GM21423 (cell line): ENCODE results near the gene UQCRC1.

Source experiments
- ATAC-seq: cut with Tn5 transposase; IDR thresholded peaks from one replicate; pipeline ENCODE4 v1.9.1; 2021; ENCODE audit warnings: mild to moderate bottlenecking, moderate library complexity; ENCODE audit not compliant: unreplicated experiment

Gene UQCRC1

GRCh38 chr3:48633743-48634142, 24.3 kb upstream of the UQCRC1 start:
- ATAC-seq = no peak

GRCh38 chr3:48633256-48633655, 23.8 kb upstream of the UQCRC1 start:
- no peak for ATAC-seq

DNA sequence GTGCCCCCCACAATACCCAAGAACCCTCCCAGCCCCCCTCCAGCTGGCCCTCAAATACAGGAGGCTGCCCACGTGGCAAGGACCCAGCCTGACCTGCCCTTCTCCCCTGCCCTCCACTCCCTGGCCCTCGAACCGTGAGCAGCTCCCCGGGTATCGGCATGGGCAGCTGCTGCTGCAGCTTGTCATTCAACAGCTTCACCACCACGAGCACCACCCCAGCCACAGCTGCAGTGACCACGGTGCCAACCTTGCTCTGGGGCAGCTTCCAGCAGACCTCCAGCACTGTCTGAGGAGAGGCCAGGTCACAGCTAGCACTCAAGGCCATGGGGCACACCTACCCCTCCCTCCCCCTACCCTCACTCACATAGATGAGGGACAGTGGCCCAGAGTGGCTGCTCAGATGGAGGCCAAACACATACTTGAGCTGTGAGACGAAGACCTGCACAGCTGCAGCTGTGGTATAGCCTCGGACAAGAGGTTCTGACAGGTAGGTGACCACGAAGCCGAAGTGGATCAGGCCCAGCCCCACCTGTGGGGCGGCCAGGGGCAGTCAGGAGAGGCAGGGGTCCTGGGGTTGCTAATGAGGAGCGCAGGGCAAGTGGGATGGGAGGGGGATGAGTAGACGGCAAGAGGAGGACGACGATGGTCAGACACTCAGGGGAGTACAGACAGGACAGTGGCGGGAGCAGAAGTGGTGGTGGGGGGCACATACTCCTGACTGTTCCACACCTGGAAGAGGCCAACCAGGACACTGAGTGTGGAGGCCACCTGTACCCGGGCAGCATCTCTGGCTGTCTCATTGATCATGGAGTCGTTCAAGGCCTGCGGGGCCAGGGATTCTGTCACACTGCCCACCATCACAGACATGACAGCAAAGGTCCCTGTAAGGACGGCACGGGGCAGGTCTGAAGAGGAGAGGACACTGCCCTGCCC, 22.3 kb upstream of the UQCRC1 start:
- no peak for ATAC-seq

DNA sequence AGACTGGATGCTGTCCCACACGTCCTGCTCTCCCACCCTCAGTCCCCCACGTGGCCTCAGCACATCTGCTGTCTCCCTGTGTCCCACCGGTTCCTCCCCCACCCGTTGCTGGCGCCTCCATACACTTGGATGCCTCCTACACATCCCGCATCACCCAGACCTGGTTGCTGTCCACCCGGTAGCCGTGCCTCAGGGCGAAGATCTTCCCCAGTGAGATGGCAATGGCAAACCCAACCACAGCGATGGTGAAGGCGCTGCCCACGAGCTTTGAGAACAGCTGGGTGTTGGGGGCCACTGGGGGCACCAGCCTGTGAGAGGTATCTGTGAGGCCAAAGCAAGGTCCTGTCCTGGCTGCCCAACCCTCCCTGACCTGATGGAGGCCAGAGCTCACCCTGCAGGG, 21.4 kb upstream of the UQCRC1 start:
- ATAC-seq = no peak

- ATAC-seq = no peak
Observed at GRCh38 chr3:48630407-48630806, 21.0 kb upstream of the UQCRC1 start.

GRCh38 chr3:48629894-48630293, 20.4 kb upstream of the UQCRC1 start:
- ATAC-seq = no peak

GRCh38 chr3:48628277-48629017, 19.0 kb upstream of the UQCRC1 start:
- no peak for ATAC-seq

DNA sequence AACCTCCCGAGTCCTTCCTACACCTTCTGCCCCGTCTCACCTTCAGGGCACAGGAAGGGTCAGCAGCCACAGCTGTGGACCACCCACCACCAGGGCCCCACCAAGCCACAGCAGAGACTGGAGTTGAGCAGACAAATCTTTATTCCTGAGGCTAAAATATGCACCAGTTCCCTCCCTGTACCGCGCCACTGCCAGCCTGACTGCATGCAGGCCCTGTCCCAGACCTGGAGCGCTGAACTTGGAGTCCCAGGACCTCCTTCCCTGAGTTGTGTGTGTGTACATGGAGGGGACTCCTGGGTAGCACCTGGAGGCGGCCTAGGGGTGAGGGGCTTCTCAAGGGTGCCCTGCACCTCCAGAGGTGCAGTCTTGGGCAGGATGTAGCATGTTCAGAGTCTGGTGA, 16.2 kb upstream of the UQCRC1 start:
- no peak for ATAC-seq

DNA sequence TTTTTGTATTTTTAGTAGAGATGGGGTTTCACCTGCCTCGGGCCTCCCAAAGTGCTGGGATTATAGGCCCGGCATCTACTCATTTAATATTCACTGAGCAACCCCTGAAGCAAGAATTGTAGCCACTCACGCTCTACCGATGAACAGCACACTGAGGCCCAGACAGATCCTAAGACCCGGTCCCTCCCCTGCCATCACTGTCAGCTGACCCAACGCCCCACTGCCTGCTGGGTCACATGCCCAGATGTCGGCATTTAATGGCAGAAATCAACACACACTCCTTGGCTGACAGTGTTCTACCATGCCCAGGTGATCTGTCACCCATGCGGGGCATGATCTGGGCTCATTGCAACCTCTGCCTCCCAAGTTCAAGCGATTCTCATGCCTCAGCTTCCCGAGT, 15.3 kb upstream of the UQCRC1 start:
- no peak for ATAC-seq

DNA sequence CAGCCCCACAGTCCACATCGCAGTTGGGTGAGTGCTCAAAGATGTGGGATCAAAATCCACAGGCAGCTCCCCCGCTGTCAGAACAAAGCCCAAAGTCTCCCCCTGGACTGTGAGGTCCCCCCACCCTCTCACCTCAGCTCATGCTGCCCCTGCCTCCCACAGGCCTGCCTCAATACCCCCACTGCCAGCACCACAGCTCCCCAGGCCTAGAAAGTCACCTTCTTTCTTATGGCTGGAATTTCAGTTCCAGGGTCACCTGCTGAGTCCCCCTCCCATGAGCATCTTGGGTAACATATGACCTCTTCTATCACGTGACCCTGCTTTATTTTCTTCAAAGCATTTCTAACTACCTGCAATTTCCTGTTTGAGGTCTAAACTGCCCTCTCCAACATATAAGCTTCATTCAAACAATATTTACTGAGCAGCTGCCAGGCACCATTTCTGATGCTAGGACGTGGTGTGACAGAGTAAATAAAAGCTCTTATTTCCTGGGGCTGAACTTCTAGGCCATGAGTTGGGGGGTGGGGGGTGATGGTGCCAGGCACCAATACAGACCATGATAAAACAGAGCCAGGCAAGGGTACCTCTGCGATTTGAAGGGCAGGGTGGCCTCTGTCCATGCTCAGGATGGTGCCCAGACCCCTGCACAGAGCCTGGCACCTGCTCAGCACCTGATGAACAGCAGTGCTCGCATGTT, 14.6 kb upstream of the UQCRC1 start:
- ATAC-seq = no peak

GRCh38 chr3:48621461-48621869, 12.0 kb upstream of the UQCRC1 start, which contains the start of gene TMEM89:
TMEM89 (minus strand) TSS chr3:48621769; CDS start chr3:48621756, 13 bp downstream.
- no peak for ATAC-seq

DNA sequence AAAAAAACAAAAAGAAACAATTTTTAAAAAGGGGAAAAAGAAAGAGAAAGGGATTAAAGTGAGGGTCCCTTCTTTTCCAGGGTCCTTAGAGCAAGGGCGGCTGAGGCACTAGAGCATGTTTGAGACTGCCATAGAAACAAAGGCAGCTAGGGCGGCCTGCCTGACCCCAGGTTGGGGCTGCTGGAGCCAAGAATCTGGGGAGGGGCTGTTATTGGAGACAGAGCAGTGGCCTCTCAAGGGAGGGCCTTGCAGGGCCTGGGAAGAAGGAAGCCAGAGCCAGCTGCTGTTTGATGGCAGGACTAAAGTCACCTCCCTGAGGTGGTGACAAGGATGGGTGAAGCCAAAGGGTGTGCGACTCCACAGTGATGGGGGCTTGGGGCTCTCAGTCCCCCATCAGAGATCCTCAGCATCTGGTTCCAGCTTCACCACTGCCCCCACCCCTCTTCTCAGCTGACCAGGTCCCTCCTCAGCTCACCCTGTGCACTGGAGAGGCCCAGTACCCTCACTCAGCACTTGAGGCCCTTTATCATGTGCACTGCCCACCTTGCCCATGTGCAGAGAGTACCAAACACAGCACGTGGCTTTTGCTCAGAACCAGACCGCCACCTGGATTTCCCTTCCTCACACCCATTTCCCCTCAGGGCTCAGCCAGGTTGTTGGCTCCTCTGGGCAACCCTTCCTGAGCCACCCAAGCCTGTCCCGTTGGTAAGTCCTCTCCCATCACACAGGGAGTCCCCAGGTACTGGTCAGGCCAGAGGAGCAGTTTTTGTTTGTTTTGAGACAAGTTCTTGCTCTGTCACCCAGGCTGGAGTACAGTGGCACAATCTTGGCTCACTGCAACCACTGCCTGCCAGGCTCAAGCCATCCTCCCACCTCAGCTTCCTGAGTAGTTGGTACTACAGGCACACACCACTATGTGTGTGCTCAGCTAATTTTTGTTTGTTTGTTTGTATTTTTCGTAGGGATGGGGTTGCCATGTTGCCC, 10.4 kb upstream of the UQCRC1 start:
- no peak for ATAC-seq

GRCh38 chr3:48617559-48617958, 8.1 kb upstream of the UQCRC1 start:
- ATAC-seq = no peak

GRCh38 chr3:48614044-48614443, 4.6 kb upstream of the UQCRC1 start:
- no peak for ATAC-seq

DNA sequence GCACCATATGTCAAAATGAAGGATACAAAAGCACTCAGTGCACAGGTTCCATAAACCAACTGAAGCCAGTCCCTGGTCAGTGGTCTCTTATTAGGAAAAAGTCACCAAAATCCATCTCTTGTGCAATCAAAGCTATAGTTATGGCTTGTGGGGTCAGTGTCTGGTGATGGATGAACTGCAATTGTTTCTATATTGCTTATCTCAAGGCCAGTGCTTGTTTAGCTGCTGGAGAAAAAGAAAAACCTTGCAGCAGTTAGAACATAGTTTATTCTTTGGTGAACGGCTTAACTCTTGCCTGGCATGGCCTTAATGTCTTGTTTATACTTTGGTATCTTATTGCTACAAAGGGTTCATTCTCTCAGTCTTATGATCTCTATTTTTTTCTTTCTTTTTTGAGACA, 2.9 kb upstream of the UQCRC1 start:
- ATAC-seq = no peak

- no peak for ATAC-seq
Observed at GRCh38 chr3:48607519-48607918, 1.9 kb downstream of the UQCRC1 start.

DNA sequence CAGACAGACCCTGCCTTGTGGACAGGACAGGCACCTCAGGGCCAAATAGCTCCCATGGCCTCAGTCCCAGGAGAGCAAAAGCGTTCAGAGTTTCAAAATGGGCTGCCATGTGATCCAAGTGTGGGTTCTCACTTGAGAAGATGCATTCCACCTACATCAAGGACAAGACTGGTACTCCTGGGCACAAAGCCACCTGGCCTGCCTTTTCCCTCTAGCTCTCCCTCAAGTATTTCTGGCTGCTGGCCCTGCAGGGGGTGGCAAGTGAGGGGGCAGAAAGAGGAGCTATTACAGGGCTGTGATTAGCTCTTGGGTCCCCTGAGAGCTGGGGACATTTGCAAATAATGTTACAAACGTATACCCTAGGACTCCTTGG, 7.8 kb downstream of the UQCRC1 start:
- ATAC-seq = no peak

- ATAC-seq = no peak
Observed at GRCh38 chr3:48600711-48601621, 8.5 kb downstream of the UQCRC1 start.
